A549 treated with Mapracorat at 1 μM for 4 hours (cell line): ENCODE measurements around the gene HDAC8. TPM values are rescaled to one million over a fixed set of nuclear protein-coding genes. Genes with fewer than 3 reads are reported as not detected.

Experiments
- total RNA-seq: library from RNA; stranded (reverse); fragments of 200-300 nt; extraction: Qiagen RNA extraction; gene quantifications from 5 replicates; pipeline ENCODE4 v1.2.3, GENCODE V29; 2022

HDAC8 gene
- 23.9 to 28.7 TPM (median 26.1 TPM) in 5 replicates for total RNA-seq

DNA sequence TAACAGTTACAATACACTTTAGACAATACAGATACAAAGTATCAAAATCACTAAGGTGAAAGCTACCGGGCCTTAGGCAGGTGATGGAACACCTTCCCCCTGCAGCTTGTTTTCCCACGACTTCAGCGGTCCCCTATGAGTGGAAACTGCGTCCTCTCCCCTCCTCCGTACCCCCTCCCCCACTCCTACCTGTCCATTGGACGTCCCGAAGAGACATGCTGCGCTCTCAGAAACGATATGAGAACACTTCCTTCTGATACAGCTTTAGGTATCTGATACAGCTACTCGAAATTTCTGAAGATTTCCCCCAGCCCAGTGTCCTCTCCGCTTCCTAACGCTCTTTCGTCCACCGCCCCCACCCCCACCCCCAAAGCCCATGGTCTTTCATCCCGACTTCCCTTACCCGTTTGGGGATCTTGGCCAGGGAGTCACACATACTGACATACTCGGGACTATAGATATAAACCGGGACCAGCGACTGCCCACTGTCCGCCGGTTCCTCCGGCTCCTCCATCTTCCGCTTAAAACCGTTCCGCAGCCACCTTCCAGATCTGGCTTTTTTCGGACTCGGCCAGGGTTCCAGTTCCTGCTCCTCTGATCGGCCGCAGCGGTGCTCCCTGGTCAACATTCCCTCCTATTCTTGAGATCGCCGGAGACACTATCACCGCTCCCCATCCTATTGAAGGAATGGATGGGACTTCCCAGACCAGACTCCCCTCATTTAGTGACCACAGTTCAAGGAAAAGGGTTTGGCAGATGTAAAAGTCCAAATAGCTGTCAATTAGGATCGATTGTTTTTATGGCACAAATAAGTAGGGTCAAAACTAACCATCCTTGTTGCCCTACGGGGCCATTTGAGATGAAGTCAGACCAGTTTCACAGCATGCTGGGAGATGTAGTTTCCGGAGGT, at the start of gene HDAC8:
Gene HDAC8, minus strand, starts transcription at position 596 of the 910 bp plus-strand sequence. Its CDS starts 82 bp downstream, at position 514.

DNA sequence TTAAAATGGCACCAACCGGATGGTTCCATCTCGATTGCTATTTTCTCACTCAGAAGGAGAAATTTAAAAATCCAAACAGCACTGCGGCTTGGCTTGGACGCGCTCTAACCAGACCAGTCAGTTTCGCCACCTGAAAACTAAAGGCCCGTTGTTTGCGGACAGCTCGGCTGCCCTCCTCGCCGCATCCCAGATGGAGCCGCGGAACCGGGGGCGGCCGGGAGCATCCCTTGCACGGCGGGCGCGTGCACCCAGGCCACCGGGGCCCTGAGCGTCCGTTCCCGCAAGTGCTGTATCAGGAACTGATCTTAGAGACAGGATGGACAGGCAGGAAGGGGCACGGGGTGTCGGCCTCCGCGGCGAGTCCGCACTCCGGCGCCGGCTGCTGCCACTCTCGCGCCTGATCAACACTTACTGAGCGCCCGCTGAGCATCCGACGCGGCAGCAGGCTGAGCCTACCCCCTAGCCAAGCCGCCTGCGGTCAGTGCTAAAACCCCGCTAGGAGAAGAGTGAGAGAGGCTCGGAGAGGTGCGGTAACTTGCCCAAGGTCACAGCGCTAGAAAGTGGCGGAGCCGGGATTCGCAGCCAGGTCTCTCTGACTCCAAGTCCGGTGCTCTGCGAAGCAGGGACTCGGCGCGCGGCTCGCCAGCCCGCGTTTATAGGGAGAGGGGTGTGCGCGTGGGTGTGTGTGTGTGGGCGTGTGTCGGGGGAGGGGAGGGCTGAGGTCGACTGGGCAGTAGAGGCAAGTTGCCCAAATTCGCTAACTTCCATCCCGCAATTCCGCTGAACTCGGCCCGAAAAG, 267.2 kb downstream of the HDAC8 start, which contains the start of gene CITED1:
Gene CITED1, minus strand, starts transcription at position 629 of the 799 bp plus-strand sequence. CDS start 3,045 bp downstream, outside the sequence.

Other genes starting within 250 kb of the HDAC8 start
- 24.0 to 31.5 TPM (median 29.1 TPM) in 5 replicates for gene PHKA1, start 141.5 kb upstream of the HDAC8 start, total RNA-seq
- not detected in 5 replicates for gene DMRTC1B, start 204.0 kb upstream of the HDAC8 start, total RNA-seq
- not detected in 5 replicates for gene FAM236B, start 209.8 kb upstream of the HDAC8 start, total RNA-seq
- not detected in 5 replicates for gene FAM236D, start 235.4 kb upstream of the HDAC8 start, total RNA-seq